ENCODE results near the gene ATP5MC2.

- TF ChIP-seq, protein P1, sequence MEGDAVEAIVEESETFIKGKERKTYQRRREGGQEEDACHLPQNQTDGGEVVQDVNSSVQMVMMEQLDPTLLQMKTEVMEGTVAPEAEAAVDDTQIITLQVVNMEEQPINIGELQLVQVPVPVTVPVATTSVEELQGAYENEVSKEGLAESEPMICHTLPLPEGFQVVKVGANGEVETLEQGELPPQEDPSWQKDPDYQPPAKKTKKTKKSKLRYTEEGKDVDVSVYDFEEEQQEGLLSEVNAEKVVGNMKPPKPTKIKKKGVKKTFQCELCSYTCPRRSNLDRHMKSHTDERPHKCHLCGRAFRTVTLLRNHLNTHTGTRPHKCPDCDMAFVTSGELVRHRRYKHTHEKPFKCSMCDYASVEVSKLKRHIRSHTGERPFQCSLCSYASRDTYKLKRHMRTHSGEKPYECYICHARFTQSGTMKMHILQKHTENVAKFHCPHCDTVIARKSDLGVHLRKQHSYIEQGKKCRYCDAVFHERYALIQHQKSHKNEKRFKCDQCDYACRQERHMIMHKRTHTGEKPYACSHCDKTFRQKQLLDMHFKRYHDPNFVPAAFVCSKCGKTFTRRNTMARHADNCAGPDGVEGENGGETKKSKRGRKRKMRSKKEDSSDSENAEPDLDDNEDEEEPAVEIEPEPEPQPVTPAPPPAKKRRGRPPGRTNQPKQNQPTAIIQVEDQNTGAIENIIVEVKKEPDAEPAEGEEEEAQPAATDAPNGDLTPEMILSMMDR (IDR thresholded peaks at IDR 0.05), result no peak
- TF ChIP-seq POLR2A (IDR thresholded peaks at IDR 0.05), result no peak
Observed at GRCh38 chr12:53696655-53697331, 20.9 kb upstream of the ATP5MC2 start.

Data from thyroid gland (tissue), 4 donors.